Osteoblast (primary cell): ENCODE results near the gene PMIS2. TPM values are rescaled to one million over a fixed set of nuclear protein-coding genes. Genes with fewer than 3 reads are reported as not detected.
"Not testable (repeated sequence)": the region's sequence is repeated elsewhere in the genome, so short reads cannot be mapped to it uniquely, and the experiment has no call there.

Experiments used
- DNase-seq: peaks from one replicate; pipeline ENCODE4 v3.0.0; 2011; ENCODE audit warnings: low spot score, mixed read lengths; ENCODE audit not compliant: insufficient read length; ENCODE audit errors: missing footprints
- H2AFZ ChIP-seq: 2 replicates; pipeline ENCODE4 v1.6.0; 2011; ENCODE audit warnings: mild to moderate bottlenecking, low read length
- H3K27ac ChIP-seq: 2 replicates; pipeline ENCODE4 v1.5.1; 2011; ENCODE audit warnings: mild to moderate bottlenecking, low read depth, low read length, moderate library complexity
- H3K27me3 ChIP-seq: 2 replicates; pipeline ENCODE4 v1.6.0; 2012; ENCODE audit warnings: mild to moderate bottlenecking, control low read depth, inconsistent platforms, low read length, moderate library complexity; ENCODE audit not compliant: insufficient read depth
- H3K36me3 ChIP-seq: 2 replicates; pipeline ENCODE4 v1.5.1; 2011; ENCODE audit warnings: mild to moderate bottlenecking, low read length, control low read depth, moderate library complexity; ENCODE audit not compliant: insufficient read depth
- H3K4me1 ChIP-seq: 2 replicates; pipeline ENCODE4 v1.5.1; 2011; ENCODE audit warnings: mild to moderate bottlenecking, low read length, control low read depth, moderate library complexity; ENCODE audit not compliant: insufficient read depth
- H3K4me2 ChIP-seq: 2 replicates; pipeline ENCODE4 v1.6.0; 2011; ENCODE audit warnings: mild to moderate bottlenecking, low read length; ENCODE audit not compliant: insufficient read depth
- H3K4me3 ChIP-seq: fragments of 200-600 bp; sonication (generic); 3 replicates; pipeline ENCODE4 v1.5.1; 2012; ENCODE audit warnings: mild to moderate bottlenecking, low read length, inconsistent platforms; ENCODE audit not compliant: insufficient read depth
- H3K79me2 ChIP-seq: 2 replicates; pipeline ENCODE4 v1.6.0; 2012; ENCODE audit warnings: mild to moderate bottlenecking, low read length, control low read depth, inconsistent platforms; ENCODE audit not compliant: insufficient read depth
- H3K9me3 ChIP-seq: 2 replicates; pipeline ENCODE4 v1.5.1; 2011; ENCODE audit warnings: low read depth, low read length, control low read depth
- H4K20me1 ChIP-seq: 2 replicates; pipeline ENCODE4 v1.6.0; 2012; ENCODE audit warnings: mild to moderate bottlenecking, low read length, control low read depth; ENCODE audit not compliant: insufficient read depth
- total RNA-seq: library from RNA; depleted of rRNA; stranded (reverse); fragments of >200 nt; gene quantifications from 2 replicates; pipeline ENCODE4 v1.2.3, GENCODE V29; 2012
- TF ChIP-seq, protein P1 (sequence below): IDR thresholded peaks from 2 replicates; pipeline ENCODE4 v1.5.1; 2011; ENCODE audit warnings: mild to moderate bottlenecking, low read depth, low read length, moderate library complexity; ENCODE audit errors: extremely low read depth

The PMIS2 gene
- total RNA-seq, 1 donor, result not detected

DNA sequence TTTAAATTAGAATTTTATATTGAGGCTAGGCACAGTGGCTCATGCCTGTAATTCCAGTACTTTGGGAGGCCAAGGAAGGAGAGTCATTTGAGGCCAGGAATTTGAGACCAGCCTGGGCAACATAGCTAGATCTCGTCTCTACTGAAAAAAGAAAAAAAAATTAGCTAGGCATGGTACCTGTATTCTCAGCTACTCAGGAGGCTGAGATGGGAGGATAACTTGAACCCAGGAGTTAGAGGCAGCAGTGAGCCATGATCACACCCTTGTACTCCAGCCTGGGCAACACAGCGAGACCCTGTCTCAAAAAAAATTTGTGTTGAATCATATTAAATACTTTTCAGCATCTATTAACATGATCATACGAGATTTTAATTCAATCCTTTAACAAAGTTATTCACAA lies 4.9 kb downstream of the PMIS2 start:
- H3K27me3 ChIP-seq, result peaks cover 3% of the 10 kb centered on the region
- no peaks in the 10 kb centered on the region for H3K4me1 ChIP-seq
- no peak overlapping the region for H3K27ac ChIP-seq
- TF ChIP-seq, protein P1, sequence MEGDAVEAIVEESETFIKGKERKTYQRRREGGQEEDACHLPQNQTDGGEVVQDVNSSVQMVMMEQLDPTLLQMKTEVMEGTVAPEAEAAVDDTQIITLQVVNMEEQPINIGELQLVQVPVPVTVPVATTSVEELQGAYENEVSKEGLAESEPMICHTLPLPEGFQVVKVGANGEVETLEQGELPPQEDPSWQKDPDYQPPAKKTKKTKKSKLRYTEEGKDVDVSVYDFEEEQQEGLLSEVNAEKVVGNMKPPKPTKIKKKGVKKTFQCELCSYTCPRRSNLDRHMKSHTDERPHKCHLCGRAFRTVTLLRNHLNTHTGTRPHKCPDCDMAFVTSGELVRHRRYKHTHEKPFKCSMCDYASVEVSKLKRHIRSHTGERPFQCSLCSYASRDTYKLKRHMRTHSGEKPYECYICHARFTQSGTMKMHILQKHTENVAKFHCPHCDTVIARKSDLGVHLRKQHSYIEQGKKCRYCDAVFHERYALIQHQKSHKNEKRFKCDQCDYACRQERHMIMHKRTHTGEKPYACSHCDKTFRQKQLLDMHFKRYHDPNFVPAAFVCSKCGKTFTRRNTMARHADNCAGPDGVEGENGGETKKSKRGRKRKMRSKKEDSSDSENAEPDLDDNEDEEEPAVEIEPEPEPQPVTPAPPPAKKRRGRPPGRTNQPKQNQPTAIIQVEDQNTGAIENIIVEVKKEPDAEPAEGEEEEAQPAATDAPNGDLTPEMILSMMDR, result no peak
- H3K4me2 ChIP-seq, result no peak overlapping the region
- H3K4me3 ChIP-seq, result no peak overlapping the region
- H4K20me1 ChIP-seq, result no peaks in the 10 kb centered on the region
- DNase-seq, result no peak
- no peaks in the 10 kb centered on the region for H3K36me3 ChIP-seq
- H3K79me2 ChIP-seq, result no peaks in the 10 kb centered on the region
- H2AFZ ChIP-seq, result no peak overlapping the region
- H3K9me3 ChIP-seq, result no peaks in the 10 kb centered on the region

DNA sequence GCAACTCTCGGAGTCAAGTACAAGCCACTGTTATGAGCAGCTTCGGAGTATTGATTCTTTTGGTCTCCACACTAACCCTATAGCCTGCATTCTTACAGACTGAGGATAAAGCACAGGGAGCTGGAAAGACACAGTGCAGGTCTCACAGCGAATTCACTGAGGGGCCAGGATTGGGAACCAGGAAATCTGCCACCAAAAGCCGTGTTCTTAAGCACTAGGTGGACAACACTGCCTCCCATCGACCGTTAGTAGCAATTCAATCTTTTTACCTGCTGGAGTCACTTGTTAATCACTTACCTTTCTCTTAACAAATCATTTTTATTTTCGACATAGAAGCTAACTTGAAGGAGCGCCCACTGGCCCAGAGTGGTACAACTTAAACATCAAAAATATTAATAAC lies 6.3 kb downstream of the PMIS2 start:
- Histone ChIP-seq H3K27me3 (no peaks in the 10 kb centered on the region), H3K79me2 (no peaks in the 10 kb centered on the region), H3K4me1 (no peaks in the 10 kb centered on the region), H3K9me3 (no peaks in the 10 kb centered on the region), H4K20me1 (no peaks in the 10 kb centered on the region), H3K4me2 (no peak overlapping the region), H2AFZ (no peak overlapping the region), H3K4me3 (no peak overlapping the region), H3K36me3 (no peaks in the 10 kb centered on the region), H3K27ac (no peak overlapping the region)
- TF ChIP-seq, protein P1, result peak; percentile 62
- DNase-seq, result peak; percentile 66

DNA sequence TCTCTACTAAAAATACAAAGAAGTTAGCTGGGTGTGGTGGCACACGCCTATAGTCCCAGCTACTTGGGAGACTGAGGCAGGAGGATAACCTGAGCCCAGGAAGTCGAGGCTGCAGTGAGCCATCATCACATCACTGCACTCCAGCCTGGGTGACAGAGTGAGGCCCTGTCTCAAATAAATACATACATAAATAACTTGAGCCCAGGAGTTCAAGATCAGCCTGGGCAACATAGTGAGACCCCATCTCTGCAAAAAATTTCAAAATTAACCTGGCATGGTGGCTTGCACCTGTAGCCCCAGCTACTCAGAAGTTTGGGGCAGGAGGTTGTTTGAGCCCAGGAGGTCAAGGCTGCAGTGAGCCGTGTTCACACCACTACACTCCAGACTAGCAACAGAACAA lies 9.1 kb downstream of the PMIS2 start:
- DNase-seq, H3K36me3 ChIP-seq, H3K4me2 ChIP-seq, H3K9me3 ChIP-seq, H3K27me3 ChIP-seq, H3K4me1 ChIP-seq, H3K79me2 ChIP-seq, H2AFZ ChIP-seq, H4K20me1 ChIP-seq, H3K4me3 ChIP-seq, H3K27ac ChIP-seq: not testable (repeated sequence)

DNA sequence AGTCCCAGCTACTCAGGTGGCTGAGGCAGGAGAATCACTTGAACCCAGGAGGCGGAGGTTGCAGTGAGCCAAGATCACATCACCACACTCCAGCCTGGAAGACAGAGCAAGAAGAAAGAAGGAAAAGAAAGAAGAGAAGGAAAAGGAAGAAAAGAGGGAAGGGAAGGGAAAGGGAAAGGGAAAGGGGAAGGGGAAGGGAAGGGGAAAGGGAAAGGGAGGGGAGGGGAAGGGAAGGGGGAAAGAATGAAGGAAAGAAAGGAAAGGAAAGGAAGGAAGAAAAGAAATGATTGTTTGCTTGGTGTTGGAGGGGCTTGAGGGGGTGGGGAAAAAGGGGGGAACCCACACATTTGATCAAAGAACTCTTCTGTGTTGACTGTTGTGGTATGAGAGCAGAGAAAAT lies 10.0 kb downstream of the PMIS2 start:
- Histone ChIP-seq H3K79me2 (no peaks in the 10 kb centered on the region), H3K9me3 (no peaks in the 10 kb centered on the region), H2AFZ (no peak overlapping the region), H3K36me3 (no peaks in the 10 kb centered on the region), H4K20me1 (no peaks in the 10 kb centered on the region), H3K4me2 (no peak overlapping the region), H3K4me3 (no peak overlapping the region), H3K4me1 (peaks cover 4% of the 10 kb centered on the region), H3K27ac (no peak overlapping the region), H3K27me3 (no peaks in the 10 kb centered on the region)
- TF ChIP-seq, protein P1, result no peak
- DNase-seq, result no peak
